Activated CD4-positive, alpha-beta T cell treated with anti-CD3 and anti-CD28 coated beads, Interleukin-2, amount 50 U/mL, for 48 hours (primary cell): ENCODE results near the gene ARHGAP12.

Experiments used
- DNase-seq, 2 experiments: peaks; one replicate each; pipeline ENCODE4 v3.0.0-alpha.2; 2020

The ARHGAP12 gene

GRCh38 chr10:31760674-31761081, 168.0 kb downstream of the ARHGAP12 start:
- no peak for DNase-seq

GRCh38 chr10:31759799-31760626, 168.6 kb downstream of the ARHGAP12 start:
- DNase-seq: peak; percentile 93 to 94

GRCh38 chr10:31759124-31759798, 169.4 kb downstream of the ARHGAP12 start:
- DNase-seq: peak; percentile 65 to 75

- no peak for DNase-seq
Observed at GRCh38 chr10:31758495-31758894, 170.1 kb downstream of the ARHGAP12 start.

- DNase-seq: no peak
Observed at GRCh38 chr10:31757831-31758230, 170.8 kb downstream of the ARHGAP12 start.

GRCh38 chr10:31757386-31757791, 171.2 kb downstream of the ARHGAP12 start:
- no peak for DNase-seq

GRCh38 chr10:31756729-31757110, 171.9 kb downstream of the ARHGAP12 start:
- no peak for DNase-seq

- DNase-seq: no peak
Observed at GRCh38 chr10:31756101-31756728, 172.4 kb downstream of the ARHGAP12 start.
